ENCODE data around the gene KRT39.

The KRT39 gene

DNA sequence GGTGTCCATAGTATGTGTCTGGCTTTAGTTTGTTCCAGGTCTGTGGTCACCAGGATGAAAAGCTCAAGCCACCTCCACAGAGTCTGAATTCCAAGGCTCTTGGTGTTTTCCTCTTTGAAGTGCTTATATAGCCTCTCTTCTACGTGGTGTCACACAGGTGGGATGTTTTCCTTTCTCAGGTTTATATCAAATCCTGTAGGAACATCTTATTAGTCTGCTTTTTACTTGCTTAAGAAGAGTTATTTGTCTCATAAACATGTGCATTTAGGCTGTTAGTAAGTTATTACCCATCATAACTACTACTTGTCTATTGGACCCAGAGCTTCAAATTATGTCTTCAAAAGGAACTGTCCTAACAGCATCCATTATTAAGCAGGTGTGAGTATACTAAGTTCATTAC, at the start of gene KRT39:
Gene KRT39 (minus strand): TSS at position 101 of the 400 bp plus-strand sequence. CDS start 92 bp downstream, at position 9.
- TF ChIP-seq CTCF (IDR thresholded peaks at IDR 0.05; ENCODE audit: low read depth, low read length): no peak
- no peak within 1 kb of the TSS for H3K4me3 ChIP-seq (ENCODE audit: low read depth, low read length)

GRCh38 chr17:41015454-41015853, 48.7 kb upstream of the KRT39 start:
- no peak for TF ChIP-seq CTCF (IDR thresholded peaks at IDR 0.05; ENCODE audit: low read depth, low read length)

DNA sequence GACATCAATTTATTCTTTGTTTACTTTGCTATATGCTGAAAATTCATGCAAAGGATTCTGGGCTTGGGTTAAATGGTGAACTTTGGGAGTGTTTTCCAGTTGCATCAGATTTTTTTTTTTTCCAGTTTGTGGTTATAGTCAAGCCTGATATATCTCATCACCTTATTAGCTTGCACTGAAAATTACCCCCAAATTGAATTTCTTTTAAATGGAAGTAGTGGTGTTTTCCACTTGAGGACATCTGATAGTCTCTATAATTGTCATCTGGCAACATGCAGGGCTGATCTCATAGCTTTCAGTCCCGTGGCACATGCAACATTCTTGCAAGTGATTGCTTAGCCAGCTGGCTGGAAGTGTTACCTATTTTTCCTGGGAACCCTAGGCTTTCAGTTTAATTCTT, 46.9 kb upstream of the KRT39 start:
- no peak overlapping the region for H3K4me3 ChIP-seq (ENCODE audit: low read depth, low read length)
- TF ChIP-seq CTCF (IDR thresholded peaks at IDR 0.05; ENCODE audit: low read depth, low read length): no peak

More at GRCh38 chr17:41015454-41015853, 48.7 kb upstream of the KRT39 start:
- no peak overlapping the region for H3K4me3 ChIP-seq (ENCODE audit: low read depth, low read length)

DNA sequence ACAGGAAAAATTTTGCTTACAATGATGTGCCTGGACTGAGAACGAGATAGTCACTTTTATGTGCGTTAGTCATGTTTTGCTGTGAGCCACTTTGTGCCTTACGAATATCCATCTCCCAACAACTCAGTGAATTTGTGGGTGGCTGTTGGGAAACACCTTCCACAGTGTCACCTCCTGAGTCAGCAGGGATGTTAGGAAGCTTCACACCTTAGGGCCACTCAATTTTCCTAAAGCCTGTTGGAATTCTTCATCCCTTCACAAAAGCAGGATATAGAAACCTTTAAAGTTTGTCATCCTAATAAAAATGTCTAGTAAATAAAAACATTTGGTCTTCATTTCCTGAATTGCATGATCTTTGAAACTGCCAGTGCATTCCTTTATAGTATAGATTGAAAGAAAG, 46.4 kb upstream of the KRT39 start:
- TF ChIP-seq CTCF (IDR thresholded peaks at IDR 0.05; ENCODE audit: low read depth, low read length): no peak
- no peak overlapping the region for H3K4me3 ChIP-seq (ENCODE audit: low read depth, low read length)

- TF ChIP-seq CTCF (IDR thresholded peaks at IDR 0.05; ENCODE audit: low read depth, low read length): no peak
- H3K4me3 ChIP-seq (ENCODE audit: low read depth, low read length): no peak overlapping the region
Observed at GRCh38 chr17:41012326-41013120, 45.8 kb upstream of the KRT39 start.

DNA sequence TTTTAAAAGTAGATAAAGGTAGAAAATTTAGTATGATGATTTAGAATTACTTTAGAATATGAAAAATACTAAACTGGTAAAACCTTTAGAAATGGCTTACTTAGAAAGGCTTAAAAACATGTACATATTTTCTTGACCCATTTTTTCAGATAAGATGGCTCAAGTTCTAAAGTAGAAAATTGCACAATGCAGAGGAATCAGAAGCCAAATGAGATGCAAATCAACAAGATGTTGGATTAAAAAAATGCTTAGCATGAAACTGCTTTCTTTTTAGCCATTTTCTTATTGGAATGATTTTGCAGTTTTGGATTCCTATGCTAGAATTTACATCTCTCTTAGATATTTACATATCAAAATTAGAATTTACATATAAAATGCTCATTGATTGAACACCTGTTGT, 43.7 kb upstream of the KRT39 start:
- TF ChIP-seq CTCF (IDR thresholded peaks at IDR 0.05; ENCODE audit: low read depth, low read length): no peak
- no peak overlapping the region for H3K4me3 ChIP-seq (ENCODE audit: low read depth, low read length)

GRCh38 chr17:41009936-41010335, 43.2 kb upstream of the KRT39 start:
- no peak overlapping the region for H3K4me3 ChIP-seq (ENCODE audit: low read depth, low read length)
- no peak for TF ChIP-seq CTCF (IDR thresholded peaks at IDR 0.05; ENCODE audit: low read depth, low read length)
